IMR-90 (cell line): ENCODE measurements around the gene C8A.

Experiments
- CEBPB ChIP-seq: IDR thresholded peaks from 2 replicates; pipeline ENCODE4 v1.6.1; 2012; ENCODE audit warnings: low read depth, low read length, improper control_type of control experiment
- CHD1 ChIP-seq: IDR thresholded peaks from 2 replicates; pipeline ENCODE4 v1.6.1; 2012; ENCODE audit warnings: low read depth, low read length, improper control_type of control experiment
- FOS ChIP-seq: fragments of 150-350 bp; IDR thresholded peaks from 2 replicates; pipeline ENCODE4 v1.6.1; 2016; ENCODE audit warnings: low read depth, low read length
- MAFK ChIP-seq: IDR thresholded peaks from 2 replicates; pipeline ENCODE4 v1.6.1; 2012; ENCODE audit warnings: low read depth, low read length, improper control_type of control experiment
- MXI1 ChIP-seq: IDR thresholded peaks from 2 replicates; pipeline ENCODE4 v1.6.1; 2012; ENCODE audit warnings: low read depth, mild to moderate bottlenecking, low read length, moderate library complexity, borderline replicate concordance
- NFE2L2 ChIP-seq: fragments of 150-350 bp; IDR thresholded peaks from 2 replicates; pipeline ENCODE4 v1.6.1; 2016; ENCODE audit warnings: low read depth, mild to moderate bottlenecking, low read length
- POLR2A ChIP-seq: IDR thresholded peaks from 2 replicates; pipeline ENCODE4 v1.6.1; 2012; ENCODE audit warnings: mild to moderate bottlenecking, low read depth, low read length
- RAD21 ChIP-seq: IDR thresholded peaks from 2 replicates; pipeline ENCODE4 v1.6.1; 2012; ENCODE audit warnings: low read length, improper control_type of control experiment
- RCOR1 ChIP-seq: IDR thresholded peaks from 2 replicates; pipeline ENCODE4 v1.6.1; 2012; ENCODE audit warnings: mild to moderate bottlenecking, low read length, improper control_type of control experiment; ENCODE audit not compliant: insufficient replicate concordance
- RFX5 ChIP-seq: IDR thresholded peaks from 2 replicates; pipeline ENCODE4 v1.8.0; 2012; ENCODE audit warnings: low read depth, mild to moderate bottlenecking, low read length, moderate library complexity
- SMC3 ChIP-seq: fragments of 150-350 bp; IDR thresholded peaks from 2 replicates; pipeline ENCODE4 v1.6.1; 2016; ENCODE audit warnings: low read depth, mild to moderate bottlenecking, antibody characterized with exemption, low read length, moderate library complexity
- TF ChIP-seq, protein P1 (sequence below): conservative IDR thresholded peaks from 2 replicates; pipeline ENCODE4 v1.5.1; 2012; ENCODE audit warnings: mild to moderate bottlenecking, low read depth, low read length, improper control_type of control experiment
- TF ChIP-seq, protein P2 (sequence below): fragments of 150-350 bp; IDR thresholded peaks from 2 replicates; pipeline ENCODE4 v1.6.1; 2017; ENCODE audit warnings: mild to moderate bottlenecking, antibody characterized with exemption, low read length, low read depth

DNA sequence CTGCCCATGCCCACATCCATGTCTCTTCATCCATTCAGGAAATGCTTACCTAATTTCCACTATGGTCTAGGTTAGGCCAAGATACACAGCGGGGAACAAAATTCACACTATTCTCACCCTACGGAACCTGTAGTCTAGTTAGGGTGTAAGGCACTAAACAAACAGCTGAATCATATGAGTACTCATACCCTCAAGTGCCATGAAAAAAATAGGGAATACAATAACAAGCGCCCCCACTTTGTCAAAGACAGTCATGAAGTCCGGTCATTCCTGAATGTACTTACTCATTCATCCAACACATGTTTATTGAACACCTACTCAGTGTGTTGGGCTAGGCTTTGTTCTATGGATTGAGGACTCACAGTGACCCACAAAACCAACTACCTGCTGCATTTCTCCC, 29.2 kb upstream of the C8A start:
- TF ChIP-seq, protein P1, sequence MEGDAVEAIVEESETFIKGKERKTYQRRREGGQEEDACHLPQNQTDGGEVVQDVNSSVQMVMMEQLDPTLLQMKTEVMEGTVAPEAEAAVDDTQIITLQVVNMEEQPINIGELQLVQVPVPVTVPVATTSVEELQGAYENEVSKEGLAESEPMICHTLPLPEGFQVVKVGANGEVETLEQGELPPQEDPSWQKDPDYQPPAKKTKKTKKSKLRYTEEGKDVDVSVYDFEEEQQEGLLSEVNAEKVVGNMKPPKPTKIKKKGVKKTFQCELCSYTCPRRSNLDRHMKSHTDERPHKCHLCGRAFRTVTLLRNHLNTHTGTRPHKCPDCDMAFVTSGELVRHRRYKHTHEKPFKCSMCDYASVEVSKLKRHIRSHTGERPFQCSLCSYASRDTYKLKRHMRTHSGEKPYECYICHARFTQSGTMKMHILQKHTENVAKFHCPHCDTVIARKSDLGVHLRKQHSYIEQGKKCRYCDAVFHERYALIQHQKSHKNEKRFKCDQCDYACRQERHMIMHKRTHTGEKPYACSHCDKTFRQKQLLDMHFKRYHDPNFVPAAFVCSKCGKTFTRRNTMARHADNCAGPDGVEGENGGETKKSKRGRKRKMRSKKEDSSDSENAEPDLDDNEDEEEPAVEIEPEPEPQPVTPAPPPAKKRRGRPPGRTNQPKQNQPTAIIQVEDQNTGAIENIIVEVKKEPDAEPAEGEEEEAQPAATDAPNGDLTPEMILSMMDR, result no peak
- TF ChIP-seq POLR2A, result no peak
- no peak for TF ChIP-seq SMC3
- no peak for TF ChIP-seq MXI1
- TF ChIP-seq, protein P2, sequence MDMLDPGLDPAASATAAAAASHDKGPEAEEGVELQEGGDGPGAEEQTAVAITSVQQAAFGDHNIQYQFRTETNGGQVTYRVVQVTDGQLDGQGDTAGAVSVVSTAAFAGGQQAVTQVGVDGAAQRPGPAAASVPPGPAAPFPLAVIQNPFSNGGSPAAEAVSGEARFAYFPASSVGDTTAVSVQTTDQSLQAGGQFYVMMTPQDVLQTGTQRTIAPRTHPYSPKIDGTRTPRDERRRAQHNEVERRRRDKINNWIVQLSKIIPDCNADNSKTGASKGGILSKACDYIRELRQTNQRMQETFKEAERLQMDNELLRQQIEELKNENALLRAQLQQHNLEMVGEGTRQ, result no peak
- TF ChIP-seq RCOR1, result no peak
- TF ChIP-seq RAD21, result no peak
- TF ChIP-seq CHD1, result no peak
- TF ChIP-seq FOS, result no peak; the same call in 1 of the 2 replicates
- no peak for TF ChIP-seq NFE2L2
- no peak for TF ChIP-seq RFX5
- TF ChIP-seq CEBPB, result no peak
- TF ChIP-seq MAFK, result no peak
